ENCODE measurements around the gene MAVS.
"Not testable (repeated sequence)": the region's sequence is repeated elsewhere in the genome, so short reads cannot be mapped to it uniquely, and the experiment has no call there.

MAVS gene

DNA sequence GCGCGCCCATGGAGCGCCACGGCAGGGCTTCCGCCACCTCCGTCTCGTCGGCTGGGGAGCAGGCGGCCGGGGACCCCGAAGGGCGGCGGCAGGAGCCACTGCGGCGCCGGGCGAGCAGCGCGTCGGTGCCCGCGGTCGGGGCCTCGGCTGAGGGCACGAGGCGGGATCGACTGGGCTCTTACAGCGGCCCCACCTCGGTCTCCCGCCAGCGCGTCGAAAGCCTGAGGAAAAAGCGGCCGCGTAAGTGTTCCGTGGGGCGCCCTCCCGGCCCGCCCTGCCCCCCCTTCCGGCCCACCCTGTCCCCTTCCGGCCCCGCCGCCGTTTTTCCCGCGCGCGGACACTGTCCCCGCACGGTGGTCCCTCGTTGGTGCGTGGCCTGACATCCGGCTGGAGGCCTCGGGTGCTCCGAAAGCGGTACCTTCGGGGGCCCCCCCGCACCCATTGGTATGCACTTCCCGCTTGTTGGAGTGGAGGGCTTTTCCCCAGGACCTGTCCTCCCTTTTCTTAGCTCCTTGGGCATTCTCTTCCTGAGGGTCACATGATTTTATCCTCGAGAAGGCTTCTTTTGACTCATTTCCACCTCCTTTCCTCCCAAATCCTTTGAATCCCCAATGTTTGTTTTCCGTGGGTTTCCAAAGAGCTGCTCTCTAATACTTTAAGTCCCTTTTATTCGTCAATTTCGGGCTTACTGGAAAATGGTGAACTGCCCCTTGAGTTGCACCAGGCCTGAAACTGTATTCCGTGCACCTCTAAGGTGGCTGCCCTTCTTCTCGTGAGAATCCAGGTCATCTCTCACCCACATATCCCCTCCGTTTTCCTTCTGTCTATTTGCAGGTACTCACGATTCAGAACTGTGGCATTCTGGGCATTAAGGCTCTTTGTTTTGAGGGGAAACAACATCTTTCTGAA lies 43.1 kb downstream of the MAVS start:
- no peak for DNase-seq

DNA sequence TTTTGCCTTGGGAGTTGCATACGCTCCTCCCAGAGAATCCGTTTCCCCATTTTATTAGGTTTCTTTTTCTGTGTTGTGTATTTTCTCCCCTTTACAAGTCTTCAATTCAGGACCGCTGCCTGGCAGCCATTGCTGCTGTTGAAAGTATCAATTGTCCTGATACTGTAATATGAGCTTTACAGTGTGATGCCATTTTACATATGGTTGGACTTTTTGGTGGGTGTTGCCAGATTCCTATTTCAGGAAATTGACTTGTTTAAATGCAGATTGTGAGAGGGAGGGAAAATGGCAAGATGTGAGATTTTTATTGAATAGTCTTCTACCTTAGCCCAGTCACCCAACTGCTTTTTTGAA lies 43.7 kb downstream of the MAVS start:
- DNase-seq: no peak

DNA sequence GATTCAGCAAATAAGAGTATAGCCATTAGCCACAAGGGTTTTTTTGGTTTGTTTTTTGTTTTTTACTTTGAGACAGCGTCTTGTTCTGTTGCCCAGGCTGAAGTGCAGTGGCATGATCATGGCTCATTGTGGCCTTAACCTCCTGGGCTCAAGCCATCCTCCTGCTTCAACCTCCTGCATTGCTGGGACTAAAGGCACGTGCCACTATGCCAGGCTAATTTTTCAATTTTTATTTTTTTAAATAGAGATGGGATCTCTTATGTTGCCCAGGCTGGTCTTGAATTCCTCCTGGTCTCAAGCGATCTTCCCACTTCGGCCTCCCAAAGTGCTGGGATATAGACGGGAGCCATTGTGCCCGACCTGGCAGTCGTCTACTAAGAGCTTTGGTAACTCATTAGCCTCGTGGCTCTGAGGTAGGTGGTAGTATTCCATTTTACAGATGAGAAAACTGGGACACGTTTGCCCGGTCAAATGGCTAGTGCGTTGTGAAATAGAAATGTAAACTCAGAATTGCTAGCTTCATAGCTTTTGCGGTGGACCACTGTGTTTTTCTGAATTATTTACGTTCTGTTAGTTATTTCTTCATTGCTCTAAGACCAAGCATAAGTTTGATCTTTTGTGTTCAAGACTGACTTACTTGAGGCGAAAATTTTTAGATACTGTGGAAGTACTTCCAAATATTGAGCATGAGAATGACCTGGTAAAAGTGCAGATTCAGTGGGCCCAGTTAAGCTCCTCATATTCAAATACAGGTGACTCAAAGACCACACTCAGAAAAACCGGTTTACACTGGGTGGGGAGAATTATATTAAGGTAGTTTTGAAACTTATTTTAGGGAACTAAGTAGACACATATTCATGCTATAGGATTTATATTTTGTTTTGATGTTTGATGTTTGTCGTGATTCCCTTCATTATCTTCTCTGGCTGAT lies 44.6 kb downstream of the MAVS start:
- no peak for DNase-seq

DNA sequence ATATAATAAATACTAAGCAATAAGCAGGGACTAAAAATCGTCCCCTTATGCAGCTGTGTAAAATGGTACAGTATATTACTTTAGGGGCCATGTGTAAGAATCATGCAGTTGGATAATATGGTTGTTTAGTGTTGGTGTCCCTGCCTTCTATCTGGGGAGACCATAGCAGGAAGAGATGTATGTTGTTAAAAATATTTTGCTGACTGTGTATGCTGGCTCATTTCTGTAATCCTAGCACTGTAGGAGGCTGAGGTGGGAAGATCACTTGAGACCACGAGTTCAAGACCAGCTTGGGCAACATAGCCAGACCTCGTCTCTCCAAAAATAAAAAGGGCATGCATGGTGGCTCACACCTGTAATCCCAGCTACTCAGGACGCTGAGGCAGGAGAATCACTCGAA lies 48.2 kb downstream of the MAVS start:
- DNase-seq: no peak

DNA sequence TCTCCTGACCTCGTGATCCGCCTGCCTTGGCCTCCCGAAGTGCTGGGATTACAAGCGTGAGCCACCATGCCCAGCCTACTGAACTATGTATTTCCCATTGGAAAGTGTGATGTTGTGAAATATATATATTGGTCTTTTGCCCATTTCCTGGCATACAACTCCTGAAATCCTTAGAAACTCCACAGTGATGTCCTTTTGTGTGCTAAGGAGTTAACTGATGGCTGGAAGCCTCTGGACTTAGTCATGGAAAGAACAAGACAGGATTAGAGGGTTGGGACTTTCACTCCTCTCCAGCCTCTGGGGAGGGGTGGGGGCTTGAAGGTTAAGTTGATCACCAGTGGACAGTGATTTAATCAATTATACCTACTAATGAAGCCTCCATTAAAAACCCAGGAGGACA lies 49.7 kb downstream of the MAVS start:
- no peak for DNase-seq

DNA sequence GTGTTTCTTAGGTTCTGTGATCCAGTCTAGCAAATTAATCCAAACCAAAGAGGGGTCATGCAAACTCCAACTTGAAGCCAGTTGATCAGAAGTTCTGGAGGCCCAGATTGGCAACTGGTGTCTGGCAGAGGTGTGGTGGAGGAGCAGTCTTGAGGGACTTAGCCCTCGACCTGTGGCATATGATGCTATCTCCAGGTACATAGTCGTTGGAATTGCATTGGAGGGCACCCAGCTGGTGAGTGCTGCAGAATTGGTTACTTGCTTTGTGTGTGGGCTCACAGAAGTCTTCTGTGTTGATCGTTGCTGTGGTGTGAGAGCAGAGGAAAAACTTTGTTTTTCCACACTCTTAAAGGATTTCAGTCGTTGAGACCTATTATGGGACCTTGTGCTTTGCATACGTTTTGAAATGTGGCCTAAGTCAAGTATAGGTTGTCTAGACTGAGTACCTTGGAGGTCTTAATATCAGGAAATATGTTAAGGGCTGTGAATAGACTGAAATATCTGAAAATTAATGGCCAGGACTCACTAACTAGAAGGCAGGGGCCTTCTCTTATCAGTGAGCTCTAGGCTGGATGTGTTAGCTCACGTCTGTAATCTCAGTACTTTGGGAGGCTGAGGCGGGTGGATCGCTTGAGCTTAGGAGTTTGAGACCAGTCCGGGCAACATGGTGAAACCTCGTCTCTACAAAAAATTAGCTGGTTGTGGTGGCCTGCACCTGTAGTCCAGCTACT lies 50.4 kb downstream of the MAVS start:
- DNase-seq: no peak

DNA sequence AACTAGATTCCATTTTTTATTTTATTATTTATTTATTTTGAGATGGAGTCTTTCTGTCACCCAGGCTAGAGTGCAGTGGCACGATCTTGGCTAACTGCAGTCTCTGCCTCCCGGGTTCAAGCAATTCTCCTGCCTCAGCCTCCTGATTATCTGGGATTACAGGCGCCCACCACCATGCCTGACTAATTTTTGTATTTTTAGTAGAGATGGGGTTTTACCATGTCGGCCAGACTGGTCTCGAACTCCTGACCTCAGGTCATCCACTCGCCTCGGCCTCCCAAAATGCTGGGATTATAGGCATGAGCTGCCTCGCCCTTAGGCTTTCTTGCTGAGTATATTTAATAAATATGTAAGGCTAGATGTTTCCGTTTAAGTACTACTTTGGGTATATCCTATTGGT lies 51.5 kb downstream of the MAVS start:
- DNase-seq: not testable (repeated sequence)

DNA sequence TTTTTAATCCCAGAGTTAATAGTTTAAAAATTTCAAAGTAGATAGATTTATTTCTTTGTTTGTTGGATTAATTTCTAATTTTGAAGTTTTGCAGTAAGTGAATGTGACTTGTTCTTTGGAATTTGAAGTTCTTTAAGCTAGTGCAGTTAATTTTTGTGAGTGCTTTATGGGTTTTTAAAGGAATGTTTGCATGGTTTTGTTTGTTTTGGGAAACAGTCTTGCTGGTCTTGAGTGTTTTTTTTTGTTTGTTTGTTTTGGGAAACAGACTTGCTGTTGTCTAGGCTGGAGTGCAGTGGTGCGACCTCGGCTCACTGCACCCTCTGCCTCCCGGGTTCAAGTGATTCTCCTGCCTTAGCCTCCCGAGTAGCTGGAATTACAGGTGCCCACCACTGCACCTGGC lies 52.0 kb downstream of the MAVS start:
- DNase-seq: no peak

DNA sequence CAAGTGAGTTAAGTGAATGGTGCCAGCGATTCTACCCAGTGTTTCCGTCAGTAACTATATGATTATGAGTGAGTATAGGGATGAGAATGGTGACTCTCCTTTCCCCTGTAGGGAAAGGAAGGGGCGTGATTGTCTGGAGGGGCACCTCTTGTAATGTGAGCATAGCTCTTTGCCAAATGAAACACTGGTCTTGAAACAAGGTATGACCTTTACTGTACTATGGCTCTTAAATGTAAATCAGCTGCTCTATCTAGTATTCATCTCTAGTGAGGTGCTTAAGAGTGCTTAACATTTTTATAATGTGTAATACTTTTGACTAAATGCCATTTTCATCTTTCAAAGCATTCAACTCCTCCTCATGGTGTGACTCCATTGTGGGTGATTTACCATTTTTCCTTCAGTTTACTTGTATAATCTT lies 53.6 kb downstream of the MAVS start:
- no peak for DNase-seq

DNA sequence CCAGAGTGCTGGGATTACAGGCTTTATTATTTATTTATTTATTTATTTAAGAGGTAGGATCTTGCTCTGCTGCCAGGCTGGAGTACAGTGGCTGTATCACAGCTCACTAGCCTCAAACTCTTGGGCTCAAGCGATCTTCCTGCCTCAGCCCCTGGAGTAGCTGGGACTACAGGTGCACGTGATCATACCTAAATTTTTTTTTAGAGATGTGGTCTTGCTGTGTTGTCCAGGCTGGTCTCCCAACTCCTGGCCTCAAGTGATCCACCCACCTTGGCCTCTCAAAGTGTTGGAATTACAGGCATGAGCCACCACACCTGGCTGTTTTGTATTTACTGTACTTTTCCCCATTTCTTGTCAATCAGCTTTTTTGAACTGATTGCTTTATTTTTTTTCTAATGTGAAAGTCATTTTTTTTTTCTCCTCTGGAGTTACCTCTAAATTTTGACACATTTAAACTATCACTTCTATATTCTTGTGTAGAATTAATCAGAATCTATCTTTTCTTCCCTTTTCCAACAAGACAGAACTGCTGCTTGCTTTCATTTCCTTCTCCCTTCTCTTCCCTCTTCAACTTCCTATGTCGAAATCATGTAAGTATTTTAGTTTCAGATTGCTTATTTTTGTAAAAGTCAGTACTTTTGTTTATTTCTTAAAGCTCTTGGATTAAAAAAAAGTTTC lies 54.5 kb downstream of the MAVS start:
- no peak for DNase-seq

DNA sequence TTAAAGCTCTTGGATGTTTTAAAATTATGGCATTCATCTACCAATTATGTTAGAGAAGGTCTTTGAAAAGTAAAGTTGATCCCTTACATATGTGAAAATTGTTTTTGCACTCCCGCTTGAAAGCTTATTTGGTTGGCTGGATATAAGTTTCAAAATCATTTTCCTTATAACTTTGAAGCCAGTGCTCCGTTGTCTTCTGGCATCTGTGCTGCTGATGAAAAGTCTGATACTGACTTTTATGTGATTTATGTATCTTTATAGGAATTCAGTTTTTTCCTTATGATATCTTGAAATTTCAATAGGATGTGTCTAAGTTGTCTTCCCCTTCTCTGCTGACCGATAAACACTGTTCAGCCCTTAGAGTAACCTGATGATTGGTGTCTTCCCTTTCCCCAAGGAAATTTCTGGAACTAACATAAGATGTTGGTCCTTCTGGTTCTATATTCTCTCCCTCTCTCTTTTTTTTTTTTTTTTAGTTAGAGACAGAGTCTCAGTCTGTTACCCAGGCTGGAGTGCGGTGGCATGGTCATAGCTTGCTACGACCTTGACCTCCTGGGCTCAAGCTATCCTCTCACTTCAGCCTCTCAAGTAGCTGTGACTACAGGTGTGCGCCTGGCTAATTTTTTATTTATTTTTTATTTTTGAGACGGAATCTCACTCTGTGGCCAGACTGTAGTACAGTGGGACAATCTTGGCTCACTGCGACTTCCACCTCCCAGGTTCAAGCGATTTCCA lies 55.2 kb downstream of the MAVS start:
- DNase-seq: no peak

DNA sequence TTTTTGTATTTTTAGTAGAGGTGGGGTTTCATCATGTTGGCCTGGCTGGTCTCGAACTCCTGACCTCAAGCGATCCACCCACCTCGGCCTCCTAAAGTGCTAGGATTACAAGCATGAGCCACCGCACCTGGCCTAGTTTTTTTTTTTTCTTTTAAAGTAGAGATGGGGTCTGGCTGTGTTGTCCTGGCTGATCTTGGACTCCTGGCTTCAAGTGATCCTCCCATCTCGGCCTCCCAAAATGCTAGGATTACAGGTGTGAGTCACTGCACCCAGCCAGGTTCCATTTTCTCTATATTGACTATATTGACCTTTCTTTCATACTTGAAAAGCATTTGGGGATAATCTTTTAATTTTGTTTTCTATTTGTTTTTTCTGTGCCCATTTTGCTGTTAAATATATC lies 55.8 kb downstream of the MAVS start:
- no peak for DNase-seq

DNA sequence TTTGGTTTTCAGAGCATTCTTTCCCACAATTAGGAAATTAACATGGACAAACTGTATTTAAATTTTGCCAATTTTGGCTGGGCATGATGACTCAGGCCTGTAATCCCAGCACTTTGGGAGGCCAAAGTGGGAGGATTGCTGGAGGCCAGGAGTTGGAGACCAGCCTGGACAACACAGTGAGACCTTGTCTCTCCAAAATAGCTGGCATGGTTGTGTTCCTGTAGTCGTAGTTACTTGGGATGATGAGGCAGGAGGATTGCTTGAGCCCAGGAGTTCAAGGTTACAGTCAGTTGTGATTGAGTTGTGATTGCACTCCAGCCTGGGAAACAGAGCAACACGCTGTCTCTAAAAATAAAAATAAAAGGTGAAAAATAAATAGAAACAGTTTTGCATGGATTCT lies 57.6 kb downstream of the MAVS start:
- no peak for DNase-seq

DNA sequence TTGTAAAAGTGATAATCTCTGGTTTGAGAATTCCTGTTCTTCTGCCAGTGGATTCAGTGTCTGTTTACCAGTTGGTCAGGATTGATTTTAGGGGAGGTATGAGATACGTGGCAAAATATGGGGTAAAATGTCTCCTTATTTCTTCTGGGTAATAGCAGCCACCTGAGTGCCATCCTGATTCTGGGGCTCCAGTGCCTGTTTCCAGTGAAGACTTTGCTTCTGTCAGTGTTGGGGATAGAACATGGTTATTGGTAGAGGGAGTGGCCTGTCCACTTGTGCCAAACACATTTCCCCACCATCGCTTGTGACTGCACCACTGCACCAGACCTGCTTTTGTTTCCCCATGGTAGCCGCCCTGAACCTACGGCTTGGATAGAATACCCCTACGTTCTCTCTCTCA lies 58.2 kb downstream of the MAVS start:
- no peak for DNase-seq

DNA sequence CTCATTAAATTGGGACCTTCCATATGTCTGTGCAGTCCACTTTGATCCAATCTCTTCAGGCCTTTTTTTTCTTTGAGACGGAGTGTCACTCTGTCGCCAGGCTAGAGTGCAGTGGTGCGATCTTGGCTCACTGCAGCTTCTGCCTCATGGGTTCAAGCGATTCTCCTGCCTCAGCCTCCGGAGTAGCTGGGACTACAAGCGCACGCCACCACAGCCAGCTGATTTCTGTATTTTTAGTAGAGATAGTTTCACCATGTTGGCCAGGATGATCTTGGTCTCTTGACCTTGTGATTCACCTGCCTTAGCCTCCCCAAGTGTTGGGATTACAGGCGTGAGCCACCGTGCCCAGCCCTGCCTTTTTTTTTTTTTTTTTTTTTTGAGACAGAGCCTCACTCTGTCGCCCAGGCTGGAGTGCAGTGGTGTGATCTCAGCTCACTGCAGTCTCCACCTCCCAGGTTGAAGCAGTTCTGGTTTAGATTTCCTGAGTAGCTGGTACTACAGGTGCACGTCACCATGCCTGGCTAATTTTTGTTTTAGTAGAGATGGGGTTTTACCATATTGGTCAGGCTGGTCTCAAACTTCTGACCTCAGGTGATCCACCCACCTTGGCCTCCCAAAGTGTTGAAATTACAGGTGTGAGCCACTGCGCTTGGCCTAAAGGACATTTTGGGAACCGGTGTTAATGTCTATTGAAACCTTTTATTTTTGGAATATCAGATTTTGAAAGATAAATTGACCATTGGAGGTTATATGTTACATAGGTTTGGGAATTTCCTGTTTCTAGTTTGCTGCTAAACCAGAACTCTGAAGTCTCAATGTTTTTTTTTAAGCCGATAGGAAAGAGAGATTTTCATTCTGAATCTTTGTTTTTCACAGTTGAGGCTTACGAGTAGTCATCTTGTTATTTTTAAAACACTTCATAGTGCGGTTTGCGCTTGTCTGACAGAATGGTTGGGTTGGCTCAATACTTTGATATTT lies 60.4 kb downstream of the MAVS start:
- not testable (repeated sequence) for DNase-seq

DNA sequence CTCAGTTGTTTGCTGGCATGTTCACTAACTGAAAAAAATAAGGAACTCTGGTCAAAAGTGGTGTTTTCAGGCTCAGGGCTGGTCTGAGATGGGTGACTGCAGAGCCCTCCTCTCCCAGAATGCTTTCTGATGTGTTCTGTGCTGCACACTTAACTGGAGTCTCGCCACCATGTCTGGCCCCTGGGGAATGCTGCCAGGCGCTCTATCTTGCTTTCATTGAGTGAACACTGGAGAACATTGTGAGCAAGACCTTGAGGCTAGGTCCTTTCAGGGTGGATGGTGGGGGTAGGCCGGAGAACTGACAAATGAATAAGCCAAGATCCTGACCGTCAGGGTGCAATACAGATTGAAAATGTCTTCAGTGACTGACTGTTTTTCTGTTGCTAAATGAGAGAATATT lies 62.0 kb downstream of the MAVS start:
- no peak for DNase-seq

DNA sequence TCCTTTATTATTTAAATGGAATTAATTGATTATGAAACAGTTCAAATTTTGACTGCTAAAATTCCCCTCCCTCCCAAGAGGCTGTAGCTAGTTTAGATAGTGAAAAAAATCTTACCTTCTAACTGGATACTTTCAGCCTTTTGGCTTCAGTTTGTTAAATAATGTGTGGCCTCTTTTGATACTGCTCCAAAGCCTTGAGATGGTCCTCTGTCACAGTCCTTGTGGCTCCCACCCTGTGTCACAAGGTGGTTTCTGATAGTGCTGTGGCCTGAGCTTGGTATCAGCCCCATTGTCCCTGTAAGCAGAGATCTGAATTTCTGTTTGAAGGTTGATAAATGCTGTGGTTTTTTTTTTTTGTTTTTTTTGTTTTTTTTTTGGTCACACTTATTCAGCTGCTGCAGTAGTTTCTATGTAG lies 63.3 kb downstream of the MAVS start:
- DNase-seq: no peak

DNA sequence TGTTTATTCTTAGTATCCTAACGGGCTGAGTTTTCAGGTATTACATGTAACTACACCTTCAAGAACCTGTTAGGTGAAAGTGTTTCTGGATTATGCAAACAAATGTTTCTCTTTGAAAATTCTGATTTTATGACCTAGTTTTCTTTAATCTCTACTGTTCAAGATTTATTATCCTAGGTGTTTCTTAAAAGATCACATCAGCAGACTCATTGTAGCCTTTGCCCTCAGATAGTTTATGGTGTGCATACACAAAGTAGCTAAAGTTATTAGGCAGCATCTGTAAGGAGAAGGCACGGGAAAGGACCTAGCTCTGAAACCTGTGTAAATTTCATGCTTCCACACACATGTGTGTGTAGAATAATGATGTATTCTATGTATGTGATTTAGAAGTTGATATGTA lies 64.2 kb downstream of the MAVS start:
- no peak for DNase-seq

DNA sequence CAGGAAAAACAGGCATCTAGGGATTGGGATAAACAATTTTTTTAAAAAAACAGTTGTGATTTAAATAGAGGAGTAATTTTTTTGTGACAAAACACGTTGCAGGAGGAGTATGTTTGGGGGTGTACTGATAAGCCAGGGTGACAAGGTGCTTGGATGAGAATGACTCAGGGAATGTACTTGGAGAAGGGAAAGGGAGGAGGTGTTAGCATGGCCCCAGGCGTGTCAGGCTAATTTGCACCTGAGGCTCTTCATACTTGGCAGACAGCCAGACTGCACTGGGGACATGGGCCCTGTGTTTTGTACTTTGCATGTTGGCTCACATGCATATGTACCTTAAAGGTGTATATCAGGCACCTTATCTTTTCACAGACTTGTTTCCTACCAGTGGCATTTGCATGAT lies 65.3 kb downstream of the MAVS start:
- no peak for DNase-seq

DNA sequence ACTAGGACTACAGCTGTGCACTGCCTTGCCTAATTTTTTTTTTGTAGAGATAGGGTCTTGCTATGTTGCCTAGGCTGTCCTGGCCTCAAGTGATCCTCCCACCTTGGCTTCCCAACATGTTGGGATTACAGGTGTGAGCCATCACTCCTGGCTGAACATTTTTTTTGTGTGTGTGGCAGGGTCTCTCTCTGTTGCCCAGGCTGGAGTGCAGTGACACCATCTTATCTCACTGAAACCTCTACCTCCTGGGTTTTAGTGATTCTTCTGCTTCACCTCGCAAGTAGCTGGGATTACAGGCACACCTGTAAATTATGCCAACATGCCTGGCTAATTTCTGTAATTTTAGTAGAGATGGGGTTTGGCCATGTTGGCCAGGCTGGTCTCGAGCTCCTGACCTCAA lies 67.8 kb downstream of the MAVS start:
- DNase-seq: no peak

DNA sequence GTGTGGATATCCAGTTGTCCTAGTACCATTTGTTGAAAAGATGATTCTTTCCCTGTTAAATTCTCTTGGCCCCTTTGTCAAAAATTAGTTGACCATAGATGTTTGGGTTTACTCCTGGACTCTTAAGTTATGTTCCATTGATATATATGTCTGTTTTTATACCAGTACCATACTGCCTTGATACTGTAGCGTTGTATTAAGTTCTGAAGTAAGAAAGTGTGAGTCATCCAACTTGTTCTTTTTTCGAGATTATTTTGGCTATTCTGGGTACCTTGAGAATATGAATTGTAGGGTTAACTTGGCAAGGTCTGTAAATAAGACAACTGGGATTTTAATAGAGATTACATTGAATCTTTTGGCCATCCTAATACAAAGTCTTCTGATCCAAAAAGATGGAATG lies 69.1 kb downstream of the MAVS start:
- DNase-seq: no peak

All from cerebellar nuclear complex (tissue), 1 donor.